ENCODE measurements around the gene HPCAL1. TPM values are rescaled to one million over a fixed set of nuclear protein-coding genes. Genes with fewer than 3 reads are reported as not detected.

HPCAL1 gene
- total and polyA plus RNA-seq, 2 experiments from 2014 or later: 8.3 to 25.4 TPM

DNA sequence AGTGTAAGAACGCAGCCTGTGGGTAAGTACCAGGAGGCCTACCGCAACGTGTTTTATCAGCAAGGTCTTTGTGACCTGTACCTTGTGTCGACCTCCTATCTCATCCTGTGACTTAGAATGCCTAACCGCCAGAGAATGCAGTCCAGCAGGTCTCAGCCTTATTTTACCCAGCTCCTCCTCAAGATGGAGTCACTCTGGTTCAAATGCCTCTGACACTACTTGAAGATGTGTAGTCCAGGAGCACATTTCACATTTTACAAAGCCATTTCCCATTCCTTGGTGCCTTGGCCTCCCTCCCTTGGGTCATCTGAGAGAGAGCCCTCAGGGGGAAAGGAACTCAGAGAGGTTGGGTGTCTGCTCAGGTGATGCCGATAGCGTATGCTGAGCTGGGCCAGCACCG, 6.6 kb upstream of the HPCAL1 start (continued):
- TF ChIP-seq ZNF462 (CRISPR knock-in tag; IDR thresholded peaks at IDR 0.05) (no peak), JUNB (IDR thresholded peaks at IDR 0.05; ENCODE audit: unreplicated experiment) (no peak), ETS1 (IDR thresholded peaks at IDR 0.05) (no peak), EZH2 (IDR thresholded peaks at IDR 0.05; ENCODE audit: low read depth, unreplicated experiment) (no peak)

DNA sequence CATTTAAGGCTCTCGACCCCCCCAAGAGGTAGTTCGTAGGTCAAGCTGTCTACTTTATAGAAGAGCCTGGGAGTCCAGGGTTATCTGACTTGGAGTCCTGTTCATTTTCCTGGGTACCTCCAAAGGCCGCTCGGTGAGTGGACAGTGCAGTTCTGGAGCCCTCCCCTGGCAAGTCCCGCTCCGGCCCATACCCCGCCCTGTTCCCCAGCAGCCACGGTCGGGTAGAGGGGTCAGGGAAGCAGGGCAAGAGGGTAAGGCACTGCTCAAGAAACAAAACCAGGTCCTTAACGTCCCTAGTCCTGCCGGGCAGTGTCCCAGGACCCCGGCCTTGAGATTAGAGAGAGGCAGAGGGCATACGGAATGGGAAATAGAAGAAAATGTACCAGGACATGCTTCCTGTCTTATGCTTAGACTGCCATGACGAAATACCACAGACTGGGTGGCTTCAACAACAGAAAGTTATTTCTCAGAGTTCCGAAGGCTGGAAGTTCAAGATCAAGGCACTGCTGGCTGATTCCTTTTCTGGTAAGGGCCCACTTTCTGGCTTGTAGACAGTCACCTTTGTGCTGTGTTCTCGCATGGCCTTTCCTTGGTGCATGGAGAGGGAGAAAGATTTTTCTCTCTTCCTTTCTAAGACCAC, 5.4 kb upstream of the HPCAL1 start:
- peaks cover 15% of the 10 kb centered on the region; the same call in 1 of the 2 replicates for H3K4me1 ChIP-seq (ENCODE audit: insufficient read depth)
- ATAC-seq: no peak
- no peaks in the 10 kb centered on the region for H3K27me3 ChIP-seq (ENCODE audit: insufficient read depth)
- no peak overlapping the region for H3K4me3 Mint-ChIP-seq
- peaks cover 26% of the 10 kb centered on the region for H3K4me1 Mint-ChIP-seq
- no peaks in the 10 kb centered on the region for H3F3A ChIP-seq (replicated peaks; ENCODE audit: low read depth)
- H3K4me3 ChIP-seq: no peak overlapping the region
- H3K27me3 Mint-ChIP-seq (ENCODE audit: insufficient read depth, low read depth, poor library complexity): peaks cover 11% of the 10 kb centered on the region
- no peaks in the 10 kb centered on the region for H4K20me1 ChIP-seq (replicated peaks; ENCODE audit: insufficient read depth)
- H3K4me2 ChIP-seq: no peak overlapping the region
- H3K36me3 ChIP-seq (ENCODE audit: insufficient read depth): no peaks in the 10 kb centered on the region; the same call in 1 of the 2 replicates
- 0 out of 2 replicates have a peak, but pooled peaks cover 4% of the 10 kb centered on the region for H3K9me2 ChIP-seq (ENCODE audit: insufficient read depth)
- no peak for DNase-seq (ENCODE audit: low spot score)
- no peak overlapping the region for H3K27ac Mint-ChIP-seq
- 0 out of 2 replicates have a peak overlapping the region, but pooled peaks have one; percentile 18 for H2AFZ ChIP-seq
- H3K79me2 ChIP-seq (replicated peaks; ENCODE audit: insufficient read depth): no peaks in the 10 kb centered on the region
- peaks cover 9% of the 10 kb centered on the region for H3K9me3 Mint-ChIP-seq
- no peak overlapping the region for H3K27ac ChIP-seq (ENCODE audit: low read depth)
- peaks cover 3% of the 10 kb centered on the region; the same call in 2 of the 3 replicates for H3K36me3 Mint-ChIP-seq (ENCODE audit: low read depth)
- TF ChIP-seq EZH2 (IDR thresholded peaks at IDR 0.05; ENCODE audit: low read depth, unreplicated experiment) (no peak), ZNF114 (CRISPR knock-in tag; IDR thresholded peaks at IDR 0.05) (no peak), CREB1 (CRISPR knock-in tag; IDR thresholded peaks at IDR 0.05; ENCODE audit: low read depth) (no peak), EZH2phosphoT487 (IDR thresholded peaks at IDR 0.05; ENCODE audit: unreplicated experiment) (no peak), POLR2AphosphoS5 (IDR thresholded peaks at IDR 0.05; ENCODE audit: low read depth) (no peak), ETS1 (IDR thresholded peaks at IDR 0.05) (no peak), ZNF331 (CRISPR knock-in tag; IDR thresholded peaks at IDR 0.05; ENCODE audit: low read depth) (no peak), JUNB (IDR thresholded peaks at IDR 0.05; ENCODE audit: unreplicated experiment) (no peak), NANOG (IDR thresholded peaks at IDR 0.05; ENCODE audit: borderline replicate concordance) (no peak)
- TF ChIP-seq, protein P1, sequence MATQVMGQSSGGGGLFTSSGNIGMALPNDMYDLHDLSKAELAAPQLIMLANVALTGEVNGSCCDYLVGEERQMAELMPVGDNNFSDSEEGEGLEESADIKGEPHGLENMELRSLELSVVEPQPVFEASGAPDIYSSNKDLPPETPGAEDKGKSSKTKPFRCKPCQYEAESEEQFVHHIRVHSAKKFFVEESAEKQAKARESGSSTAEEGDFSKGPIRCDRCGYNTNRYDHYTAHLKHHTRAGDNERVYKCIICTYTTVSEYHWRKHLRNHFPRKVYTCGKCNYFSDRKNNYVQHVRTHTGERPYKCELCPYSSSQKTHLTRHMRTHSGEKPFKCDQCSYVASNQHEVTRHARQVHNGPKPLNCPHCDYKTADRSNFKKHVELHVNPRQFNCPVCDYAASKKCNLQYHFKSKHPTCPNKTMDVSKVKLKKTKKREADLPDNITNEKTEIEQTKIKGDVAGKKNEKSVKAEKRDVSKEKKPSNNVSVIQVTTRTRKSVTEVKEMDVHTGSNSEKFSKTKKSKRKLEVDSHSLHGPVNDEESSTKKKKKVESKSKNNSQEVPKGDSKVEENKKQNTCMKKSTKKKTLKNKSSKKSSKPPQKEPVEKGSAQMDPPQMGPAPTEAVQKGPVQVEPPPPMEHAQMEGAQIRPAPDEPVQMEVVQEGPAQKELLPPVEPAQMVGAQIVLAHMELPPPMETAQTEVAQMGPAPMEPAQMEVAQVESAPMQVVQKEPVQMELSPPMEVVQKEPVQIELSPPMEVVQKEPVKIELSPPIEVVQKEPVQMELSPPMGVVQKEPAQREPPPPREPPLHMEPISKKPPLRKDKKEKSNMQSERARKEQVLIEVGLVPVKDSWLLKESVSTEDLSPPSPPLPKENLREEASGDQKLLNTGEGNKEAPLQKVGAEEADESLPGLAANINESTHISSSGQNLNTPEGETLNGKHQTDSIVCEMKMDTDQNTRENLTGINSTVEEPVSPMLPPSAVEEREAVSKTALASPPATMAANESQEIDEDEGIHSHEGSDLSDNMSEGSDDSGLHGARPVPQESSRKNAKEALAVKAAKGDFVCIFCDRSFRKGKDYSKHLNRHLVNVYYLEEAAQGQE (IDR thresholded peaks at IDR 0.05; ENCODE audit: unreplicated experiment): no peak

Data from GM23338 (cell line).